Left hindlimb (tissue), 1 donor: ENCODE results near the gene OAS3.

ENCODE experiments used
- DNase-seq: peaks from one replicate; pipeline ENCODE4 v3.0.0-alpha.2; 2018

Gene OAS3

DNA sequence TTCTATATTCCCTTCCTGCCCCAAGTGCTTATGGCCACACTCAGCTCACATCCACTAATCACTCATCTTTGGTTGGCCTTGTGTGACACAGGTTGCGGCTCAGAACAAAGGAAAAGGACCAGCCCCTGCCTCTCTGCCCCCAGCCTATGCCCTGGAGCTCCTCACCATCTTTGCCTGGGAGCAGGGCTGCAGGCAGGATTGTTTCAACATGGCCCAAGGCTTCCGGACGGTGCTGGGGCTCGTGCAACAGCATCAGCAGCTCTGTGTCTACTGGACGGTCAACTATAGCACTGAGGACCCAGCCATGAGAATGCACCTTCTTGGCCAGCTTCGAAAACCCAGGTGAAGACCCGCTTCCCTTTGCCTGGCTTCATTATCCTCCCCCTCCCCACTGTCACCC is 24.3 kb downstream of the OAS3 start:
- DNase-seq, result no peak

DNA sequence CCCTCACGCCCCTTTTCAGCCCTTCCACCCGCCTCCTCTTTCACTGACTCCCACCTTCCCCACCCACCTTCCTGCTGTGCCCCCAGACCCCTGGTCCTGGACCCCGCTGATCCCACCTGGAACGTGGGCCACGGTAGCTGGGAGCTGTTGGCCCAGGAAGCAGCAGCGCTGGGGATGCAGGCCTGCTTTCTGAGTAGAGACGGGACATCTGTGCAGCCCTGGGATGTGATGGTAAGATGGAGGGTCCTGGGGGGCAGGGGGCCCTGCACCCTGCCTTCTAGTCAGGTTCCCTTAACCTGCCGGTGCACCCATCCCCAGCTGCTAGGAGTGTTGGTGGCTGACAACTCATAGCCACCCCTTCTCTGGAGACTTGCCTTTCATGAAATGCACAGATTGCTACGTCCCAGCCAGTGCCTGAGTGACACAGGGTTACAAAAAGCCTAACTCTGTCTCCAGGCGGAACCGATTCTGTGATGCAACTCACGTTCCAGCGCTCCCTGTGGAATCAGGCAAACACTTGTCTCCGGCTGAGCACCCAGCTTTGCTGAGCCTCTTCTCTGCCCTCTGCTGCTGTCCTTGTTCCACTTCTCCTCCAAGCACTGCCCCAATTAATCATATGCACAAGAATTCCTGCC is 25.1 kb downstream of the OAS3 start:
- DNase-seq, result no peak

DNA sequence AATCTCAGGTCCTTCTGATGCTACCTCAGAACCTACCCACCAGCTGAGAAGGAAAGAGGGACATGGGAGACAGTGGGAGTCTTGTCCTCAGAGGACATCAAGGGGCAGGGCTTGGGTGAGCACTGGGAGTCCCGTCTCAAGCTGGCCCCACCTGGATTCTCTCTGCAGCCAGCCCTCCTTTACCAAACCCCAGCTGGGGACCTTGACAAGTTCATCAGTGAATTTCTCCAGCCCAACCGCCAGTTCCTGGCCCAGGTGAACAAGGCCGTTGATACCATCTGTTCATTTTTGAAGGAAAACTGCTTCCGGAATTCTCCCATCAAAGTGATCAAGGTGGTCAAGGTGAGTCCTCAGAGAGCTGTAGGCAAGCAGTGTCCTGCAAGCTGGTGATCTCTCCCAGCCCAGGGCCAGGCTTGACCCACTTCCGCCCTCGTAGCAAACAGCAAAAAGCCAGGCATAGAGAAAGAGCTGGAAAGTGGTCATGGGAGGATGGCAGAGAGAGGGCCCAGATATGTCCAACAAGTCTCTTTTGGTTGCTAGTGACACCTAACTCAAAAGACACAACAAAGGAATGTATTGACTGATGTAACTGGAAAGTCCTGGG is 25.9 kb downstream of the OAS3 start:
- no peak for DNase-seq

DNA sequence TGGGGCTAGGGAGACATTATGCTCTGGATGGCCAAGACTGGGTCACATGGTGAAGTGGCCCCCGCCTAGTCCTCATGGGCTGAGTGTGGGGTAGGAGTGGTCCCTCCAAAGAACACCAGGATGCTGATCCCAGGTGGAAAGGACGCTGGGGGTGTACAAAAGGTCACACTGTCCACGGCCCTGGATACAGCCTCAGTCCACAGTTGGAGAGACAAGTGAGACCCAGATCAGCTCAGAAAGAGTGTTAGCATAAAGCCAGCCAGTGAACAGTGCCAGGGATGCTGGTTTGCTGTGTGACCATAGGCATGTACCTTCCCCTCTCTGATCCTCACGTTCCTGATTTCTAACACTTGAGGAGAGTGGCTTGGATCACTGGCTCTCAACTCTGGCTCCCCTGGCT is 26.6 kb downstream of the OAS3 start:
- DNase-seq, result no peak

DNA sequence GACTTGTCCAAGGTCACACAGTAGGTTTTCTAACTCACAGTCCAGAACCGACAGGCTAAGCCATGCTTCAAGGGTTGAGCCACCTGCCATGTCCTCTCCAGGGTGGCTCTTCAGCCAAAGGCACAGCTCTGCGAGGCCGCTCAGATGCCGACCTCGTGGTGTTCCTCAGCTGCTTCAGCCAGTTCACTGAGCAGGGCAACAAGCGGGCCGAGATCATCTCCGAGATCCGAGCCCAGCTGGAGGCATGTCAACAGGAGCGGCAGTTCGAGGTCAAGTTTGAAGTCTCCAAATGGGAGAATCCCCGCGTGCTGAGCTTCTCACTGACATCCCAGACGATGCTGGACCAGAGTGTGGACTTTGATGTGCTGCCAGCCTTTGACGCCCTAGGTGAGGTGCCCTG is 27.4 kb downstream of the OAS3 start:
- no peak for DNase-seq

DNA sequence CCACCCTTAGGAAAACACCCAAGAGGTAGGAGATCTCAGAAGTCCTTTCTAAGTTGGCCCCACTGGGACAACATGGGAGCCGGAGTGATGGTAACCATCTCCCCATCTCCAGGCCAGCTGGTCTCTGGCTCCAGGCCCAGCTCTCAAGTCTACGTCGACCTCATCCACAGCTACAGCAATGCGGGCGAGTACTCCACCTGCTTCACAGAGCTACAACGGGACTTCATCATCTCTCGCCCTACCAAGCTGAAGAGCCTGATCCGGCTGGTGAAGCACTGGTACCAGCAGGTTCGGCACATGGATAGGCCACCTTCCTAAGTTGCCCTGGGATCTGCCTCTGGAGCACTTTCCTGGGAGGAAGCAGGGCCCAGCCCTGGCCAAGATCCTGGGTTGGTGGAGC is 29.0 kb downstream of the OAS3 start:
- no peak for DNase-seq

DNA sequence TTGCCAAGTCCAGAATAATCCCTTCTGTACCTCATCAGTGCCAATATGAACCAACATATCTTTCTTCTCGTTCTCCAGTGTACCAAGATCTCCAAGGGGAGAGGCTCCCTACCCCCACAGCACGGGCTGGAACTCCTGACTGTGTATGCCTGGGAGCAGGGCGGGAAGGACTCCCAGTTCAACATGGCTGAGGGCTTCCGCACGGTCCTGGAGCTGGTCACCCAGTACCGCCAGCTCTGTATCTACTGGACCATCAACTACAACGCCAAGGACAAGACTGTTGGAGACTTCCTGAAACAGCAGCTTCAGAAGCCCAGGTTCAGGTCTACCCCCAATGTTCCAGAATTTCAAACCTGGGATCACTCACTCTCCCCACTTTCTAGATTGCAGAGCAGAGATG is 29.6 kb downstream of the OAS3 start:
- no peak for DNase-seq

DNA sequence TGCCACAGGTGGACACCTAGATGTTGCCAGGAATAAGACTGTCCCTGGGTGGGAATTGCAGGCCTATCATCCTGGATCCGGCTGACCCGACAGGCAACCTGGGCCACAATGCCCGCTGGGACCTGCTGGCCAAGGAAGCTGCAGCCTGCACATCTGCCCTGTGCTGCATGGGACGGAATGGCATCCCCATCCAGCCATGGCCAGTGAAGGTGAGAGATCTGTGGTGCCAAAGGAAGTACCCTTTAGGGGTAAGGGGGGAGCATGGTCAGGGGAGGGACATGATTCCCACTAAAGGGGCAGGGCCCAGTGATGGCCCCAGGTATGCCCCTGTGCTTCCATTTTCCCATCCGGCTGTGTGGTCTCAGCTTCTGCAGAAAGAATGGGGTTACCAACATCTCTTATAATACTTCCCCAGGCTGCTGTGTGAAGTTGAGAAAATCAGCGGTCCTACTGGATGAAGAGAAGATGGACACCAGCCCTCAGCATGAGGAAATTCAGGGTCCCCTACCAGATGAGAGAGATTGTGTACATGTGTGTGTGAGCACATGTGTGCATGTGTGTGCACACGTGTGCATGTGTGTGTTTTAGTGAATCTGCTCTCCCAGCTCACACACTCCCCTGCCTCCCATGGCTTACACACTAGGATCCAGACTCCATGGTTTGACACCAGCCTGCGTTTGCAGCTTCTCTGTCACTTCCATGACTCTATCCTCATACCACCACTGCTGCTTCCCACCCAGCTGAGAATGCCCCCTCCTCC is 31.5 kb downstream of the OAS3 start:
- no peak for DNase-seq

DNA sequence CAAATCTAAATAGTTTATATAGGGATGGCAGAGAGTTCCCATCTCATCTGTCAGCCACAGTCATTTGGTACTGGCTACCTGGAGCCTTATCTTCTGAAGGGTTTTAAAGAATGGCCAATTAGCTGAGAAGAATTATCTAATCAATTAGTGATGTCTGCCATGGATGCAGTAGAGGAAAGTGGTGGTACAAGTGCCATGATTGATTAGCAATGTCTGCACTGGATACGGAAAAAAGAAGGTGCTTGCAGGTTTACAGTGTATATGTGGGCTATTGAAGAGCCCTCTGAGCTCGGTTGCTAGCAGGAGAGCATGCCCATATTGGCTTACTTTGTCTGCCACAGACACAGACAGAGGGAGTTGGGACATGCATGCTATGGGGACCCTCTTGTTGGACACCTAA is 32.1 kb downstream of the OAS3 start:
- DNase-seq, result no peak

DNA sequence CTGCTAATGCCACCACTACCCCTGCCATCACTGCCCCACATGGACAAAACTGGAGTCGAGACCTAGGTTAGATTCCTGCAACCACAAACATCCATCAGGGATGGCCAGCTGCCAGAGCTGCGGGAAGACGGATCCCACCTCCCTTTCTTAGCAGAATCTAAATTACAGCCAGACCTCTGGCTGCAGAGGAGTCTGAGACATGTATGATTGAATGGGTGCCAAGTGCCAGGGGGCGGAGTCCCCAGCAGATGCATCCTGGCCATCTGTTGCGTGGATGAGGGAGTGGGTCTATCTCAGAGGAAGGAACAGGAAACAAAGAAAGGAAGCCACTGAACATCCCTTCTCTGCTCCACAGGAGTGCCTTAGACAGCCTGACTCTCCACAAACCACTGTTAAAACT is 33.0 kb downstream of the OAS3 start:
- no peak for DNase-seq

DNA sequence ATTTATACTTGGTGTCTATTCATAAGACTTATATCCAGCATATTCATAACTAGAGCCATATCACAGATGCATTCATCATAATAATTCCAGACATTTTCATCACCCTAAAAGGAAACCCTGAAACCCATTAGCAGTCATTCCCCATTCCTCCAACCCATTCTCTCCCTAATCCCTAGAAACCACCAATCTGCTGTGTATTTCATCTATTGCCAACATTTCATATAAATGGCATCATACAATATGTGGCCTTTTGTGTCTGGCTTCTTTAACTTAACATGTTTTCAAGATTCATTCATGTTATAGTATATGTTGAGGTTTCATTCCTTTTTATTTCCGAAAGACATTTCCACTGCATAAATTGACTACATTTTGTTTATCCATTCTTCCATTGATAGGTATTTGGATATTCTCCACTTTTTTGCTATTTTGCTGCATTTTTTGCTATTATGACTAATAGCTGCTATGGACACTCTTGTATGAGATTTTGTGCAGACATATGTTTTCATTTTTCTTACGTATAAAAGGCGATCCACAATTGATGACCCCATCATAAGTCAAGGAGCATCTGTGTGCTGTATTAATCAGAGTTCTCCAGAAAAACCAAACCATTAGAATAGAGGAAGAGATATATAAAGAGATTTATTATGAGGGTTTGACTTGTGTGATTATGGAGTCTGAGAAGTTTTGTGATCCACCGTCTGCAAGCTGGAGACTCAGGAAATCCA is 34.9 kb downstream of the OAS3 start:
- no peak for DNase-seq

DNA sequence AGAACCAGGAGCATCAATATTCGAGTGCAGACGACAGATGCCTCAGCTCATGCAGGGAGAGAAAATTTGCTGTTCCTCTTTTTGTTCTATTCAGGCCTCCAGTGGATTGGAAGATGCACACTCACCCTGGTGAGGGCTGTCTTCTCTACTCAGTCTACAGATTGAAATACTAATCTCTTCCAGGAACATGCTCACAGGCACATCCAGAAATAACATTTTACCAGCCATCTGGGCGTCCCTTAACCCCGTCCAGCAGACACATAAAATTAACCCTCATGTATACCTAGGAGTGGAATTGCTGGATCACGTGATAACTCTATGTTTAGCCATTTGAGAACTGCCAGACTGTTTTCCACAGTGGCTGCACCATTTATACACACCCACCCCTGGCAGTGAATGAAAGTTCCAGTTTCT is 35.6 kb downstream of the OAS3 start:
- DNase-seq, result no peak

DNA sequence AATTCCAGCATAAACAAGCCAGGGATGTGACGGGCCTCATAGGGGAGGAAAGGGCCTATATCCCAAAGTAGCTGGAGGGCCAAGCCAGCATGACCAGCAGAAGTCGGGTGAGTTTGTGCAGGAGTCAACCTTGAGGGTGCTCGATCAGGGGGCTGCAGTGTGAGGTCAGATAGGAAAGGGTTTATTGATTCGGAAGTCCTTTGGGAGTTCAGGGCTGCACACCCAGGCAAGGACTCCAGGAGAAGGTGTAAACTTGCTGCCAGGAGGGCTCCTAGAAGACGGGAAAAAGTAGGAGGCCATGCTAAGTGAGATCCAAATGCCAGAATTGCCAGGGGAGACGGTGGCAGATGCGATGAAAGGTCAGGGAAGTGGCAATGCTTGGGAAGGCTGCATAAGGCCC is 36.6 kb downstream of the OAS3 start:
- no peak for DNase-seq

DNA sequence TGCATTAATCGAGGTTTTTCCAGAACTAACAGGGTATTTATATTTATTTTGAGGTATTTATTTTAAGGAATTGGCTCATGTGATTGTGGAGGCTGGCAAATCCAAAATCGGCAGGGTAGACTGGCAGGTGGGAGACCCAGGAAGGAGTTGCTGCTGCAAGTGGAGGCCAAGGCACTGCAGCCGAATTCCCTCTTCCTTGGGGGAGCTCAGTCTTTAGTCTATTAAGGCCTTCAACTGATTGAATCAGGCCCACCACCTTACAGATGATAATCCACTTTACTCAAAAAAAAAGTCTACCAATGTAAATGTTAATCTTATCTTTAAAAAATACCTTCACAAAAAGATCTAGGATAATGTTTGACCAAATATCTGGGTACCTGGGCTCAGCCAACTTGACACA is 38.9 kb downstream of the OAS3 start:
- DNase-seq, result no peak

DNA sequence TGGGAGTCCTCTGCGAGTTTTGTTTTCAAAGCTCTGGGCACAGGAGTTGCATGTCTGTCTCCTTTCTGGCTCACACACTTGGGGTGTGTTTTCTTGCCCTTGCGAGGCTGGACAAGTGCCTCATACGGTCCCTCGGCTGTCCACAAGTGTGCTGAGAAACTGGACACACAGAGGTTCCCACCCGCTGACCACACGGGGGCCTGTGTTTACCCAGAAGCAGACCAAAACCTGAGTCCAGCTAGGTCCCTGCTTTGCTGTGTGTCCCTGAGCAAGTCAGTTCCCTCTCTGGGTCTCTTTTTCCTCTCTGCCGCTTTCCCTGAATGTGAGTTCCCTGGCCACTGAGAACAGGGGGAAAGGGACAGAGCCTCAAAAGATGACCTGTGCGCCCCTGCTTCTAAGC is 39.4 kb downstream of the OAS3 start:
- no peak for DNase-seq

DNA sequence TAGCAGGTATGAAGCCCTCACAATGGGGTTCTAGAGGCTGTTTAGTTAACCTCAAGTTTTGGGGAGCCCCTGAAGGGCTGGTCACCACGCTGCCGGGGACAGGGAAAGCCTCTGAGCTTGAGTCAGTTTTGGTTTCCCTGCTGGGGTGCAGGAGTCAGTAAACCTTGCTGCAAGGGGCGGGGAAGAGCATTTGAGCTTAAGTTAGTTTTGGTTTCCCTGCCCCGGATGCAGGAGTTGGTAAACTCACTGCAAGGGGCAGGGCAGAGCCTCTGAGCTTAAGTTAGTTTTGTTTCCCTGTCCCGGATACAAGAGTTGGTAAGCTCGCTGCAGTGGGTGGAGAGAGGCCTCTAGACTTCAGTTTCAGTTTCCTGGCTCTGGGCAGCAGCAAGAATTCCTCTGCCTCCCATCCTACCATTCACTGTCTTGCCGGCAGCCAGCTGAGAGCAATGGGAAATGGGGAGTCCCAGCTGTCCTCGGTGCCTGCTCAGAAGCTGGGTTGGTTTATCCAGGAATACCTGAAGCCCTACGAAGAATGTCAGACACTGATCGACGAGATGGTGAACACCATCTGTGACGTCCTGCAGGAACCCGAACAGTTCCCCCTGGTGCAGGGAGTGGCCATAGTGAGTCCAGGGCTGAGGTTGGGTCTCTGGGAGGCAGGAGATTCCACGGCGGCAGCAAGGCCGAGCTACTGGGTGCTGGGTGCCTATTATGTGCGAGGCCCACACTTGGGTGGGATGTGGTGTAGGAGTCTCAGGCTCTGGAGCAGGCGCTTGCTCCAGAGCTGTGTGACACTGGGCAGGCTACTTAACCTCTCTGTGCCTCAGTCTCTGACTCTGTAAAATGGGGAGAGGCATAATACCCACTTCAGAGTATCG is 40.1 kb downstream of the OAS3 start, which contains the start of gene OAS2:
OAS2 (plus strand) TSS at position 357 of the 878 bp plus-strand sequence; CDS start at position 447, 90 bp downstream.
- peak; percentile 57 for DNase-seq

DNA sequence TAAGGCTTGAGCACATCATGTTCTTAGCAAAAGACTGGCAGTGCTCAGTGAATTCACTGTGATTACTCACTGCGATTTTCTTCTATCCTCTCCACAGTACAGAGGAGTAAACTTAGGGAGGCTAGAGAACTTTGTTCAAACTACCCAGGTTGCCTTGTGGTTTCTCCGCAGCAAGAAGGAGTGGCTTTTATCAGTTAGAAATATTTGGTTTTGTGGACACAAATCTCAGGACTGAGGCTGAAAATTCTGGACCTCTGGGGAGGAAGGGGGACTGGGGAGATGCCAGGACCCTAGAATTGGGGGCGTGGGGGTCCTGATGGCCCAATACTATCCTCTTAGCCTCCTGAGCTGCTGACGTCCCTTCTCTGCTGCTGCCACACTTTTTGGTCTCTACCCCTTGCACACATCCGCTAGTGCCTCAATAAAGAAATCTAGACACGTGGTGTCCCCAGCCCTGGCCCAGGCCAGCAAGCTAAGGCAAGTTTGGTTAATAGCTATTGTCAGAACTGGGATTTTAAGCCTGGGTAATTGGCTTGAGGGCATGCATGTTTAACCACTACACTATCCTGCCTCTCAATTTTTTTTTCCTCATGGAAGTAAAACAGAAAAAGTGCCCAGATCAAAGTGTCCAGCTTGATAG is 40.9 kb downstream of the OAS3 start:
- DNase-seq, result no peak

DNA sequence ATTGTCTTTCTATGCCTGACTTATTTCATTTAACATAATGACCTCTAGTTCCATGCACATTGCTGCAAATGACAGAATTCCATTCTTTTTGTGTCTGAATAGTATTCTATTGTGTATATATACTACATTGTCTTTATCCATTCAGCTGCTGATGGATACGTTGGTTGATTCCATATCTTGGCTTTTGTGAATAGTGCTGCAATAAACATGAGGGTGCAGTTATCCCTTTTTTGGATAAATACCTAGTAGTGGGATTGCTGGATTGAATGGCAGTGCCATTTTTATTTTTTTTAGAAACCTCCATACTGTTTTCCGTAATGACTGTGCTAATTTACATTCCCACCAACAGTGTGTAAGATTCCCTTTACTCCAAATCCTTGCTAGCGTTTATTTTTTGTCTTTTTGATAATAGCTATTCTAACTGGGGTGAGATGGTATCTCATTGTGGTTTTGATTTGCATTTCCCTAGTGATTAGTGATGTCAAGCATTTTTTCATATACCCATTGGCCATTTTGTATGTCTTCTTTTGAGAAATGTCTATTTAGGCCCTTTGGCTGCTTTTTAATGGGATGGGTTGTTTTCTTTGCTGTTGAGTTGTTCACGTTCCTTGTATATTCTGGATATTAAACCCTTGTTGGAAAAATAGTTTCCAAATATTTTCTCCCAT is 42.4 kb downstream of the OAS3 start:
- no peak for DNase-seq

DNA sequence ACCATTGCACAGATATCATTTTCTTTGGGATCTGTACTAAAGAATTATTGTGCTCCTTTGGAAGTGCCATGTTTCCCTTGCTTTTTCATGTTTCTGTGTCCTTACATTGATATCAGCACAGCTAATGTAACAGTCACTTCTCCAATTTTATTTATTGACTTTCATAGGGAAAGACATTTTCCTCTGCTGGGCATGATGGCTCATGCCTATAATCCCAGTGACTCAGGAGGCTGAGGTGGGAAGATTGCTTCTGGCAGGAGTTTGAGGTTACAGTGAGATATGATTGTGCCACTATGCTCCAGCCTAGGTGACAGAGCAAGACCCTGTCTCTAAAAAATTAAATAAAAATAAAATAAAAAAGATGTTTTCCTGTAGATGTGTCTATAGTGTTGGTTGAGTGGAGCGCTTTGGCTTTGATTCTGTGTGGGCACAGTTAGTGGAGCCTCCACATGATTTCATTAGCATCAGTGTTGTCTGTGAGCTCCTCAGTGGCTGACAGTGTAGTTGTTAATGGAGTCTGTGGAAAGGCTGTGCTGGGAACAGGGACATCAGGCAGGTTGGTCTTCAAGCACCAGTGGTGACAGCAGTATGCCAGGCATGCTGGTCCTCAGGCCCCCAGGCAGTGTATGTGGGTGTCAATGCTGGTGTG is 47.5 kb downstream of the OAS3 start:
- DNase-seq, result no peak

DNA sequence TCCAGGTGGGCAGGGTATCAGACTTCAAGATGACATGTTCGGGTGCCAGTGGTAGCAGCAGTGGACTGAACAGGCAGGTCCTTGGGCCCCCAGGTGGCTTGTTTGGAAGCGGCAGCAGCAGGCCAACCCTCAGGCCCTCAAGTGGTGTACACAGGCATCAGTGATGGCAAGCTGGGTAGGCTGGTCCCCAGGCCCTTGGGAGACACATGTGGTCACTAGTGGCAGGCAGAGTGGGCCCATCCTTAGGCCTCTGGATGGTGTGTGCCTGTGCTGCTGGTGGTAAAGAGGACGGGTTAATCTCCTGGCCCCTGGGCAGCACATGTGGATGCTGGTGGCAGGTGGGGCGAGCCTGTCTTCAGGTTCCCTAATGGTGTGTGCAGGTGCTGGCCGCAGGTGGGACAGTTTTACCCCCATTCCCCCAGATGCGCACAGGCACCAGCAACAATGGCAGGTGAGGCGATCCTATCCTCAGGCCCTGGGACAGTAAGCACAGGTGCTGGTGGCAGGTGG is 48.1 kb downstream of the OAS3 start:
- no peak for DNase-seq

DNA sequence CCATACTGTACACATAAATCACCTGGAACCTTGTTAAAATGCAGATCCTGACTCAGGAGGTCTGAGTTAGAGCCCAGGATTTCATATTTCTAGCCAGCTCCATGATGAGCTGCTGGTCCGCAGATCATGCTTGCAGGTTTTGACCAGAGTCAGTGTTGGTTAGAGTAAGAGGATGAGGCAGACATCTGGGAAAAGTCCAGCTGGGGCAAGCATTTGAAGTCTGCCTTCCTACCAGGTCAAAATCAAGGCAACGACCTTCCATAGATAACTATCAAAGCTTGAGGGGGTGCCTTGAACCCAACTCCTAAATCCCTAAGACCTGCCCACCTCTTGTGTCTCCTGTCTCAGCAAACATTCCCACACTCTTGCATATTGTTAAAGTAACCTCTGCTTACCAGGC is 49.3 kb downstream of the OAS3 start:
- DNase-seq, result no peak
